GM12874 (cell line): ENCODE results near the gene CD109.

Experiments
- CTCF ChIP-seq: IDR thresholded peaks from 2 replicates; pipeline ENCODE4 v1.5.1; 2011; ENCODE audit warnings: low read depth, mild to moderate bottlenecking, control low read depth, low read length, moderate library complexity; ENCODE audit not compliant: insufficient read depth

The CD109 gene

GRCh38 chr6:73724389-73724788 is 28.4 kb downstream of the CD109 start:
- no peak for TF ChIP-seq CTCF

DNA sequence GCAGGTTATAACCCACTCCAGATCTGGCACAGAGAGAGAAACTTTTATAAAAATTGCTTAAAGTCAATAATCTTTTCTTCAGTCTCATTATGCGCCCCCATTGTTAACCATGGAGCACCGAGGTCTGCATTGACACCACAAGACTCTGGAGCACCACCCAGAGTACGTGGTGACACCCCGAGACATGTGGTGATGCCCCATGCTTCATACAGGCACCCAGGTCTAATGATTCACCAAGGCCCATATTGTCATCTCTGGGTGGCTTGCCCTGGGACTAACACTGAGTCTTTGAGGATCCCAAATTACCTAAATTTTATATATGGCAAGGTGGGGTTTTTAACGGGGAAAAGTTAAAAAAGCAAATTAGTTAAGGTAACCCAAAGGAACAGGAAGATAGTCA is 31.1 kb downstream of the CD109 start:
- no peak for TF ChIP-seq CTCF

DNA sequence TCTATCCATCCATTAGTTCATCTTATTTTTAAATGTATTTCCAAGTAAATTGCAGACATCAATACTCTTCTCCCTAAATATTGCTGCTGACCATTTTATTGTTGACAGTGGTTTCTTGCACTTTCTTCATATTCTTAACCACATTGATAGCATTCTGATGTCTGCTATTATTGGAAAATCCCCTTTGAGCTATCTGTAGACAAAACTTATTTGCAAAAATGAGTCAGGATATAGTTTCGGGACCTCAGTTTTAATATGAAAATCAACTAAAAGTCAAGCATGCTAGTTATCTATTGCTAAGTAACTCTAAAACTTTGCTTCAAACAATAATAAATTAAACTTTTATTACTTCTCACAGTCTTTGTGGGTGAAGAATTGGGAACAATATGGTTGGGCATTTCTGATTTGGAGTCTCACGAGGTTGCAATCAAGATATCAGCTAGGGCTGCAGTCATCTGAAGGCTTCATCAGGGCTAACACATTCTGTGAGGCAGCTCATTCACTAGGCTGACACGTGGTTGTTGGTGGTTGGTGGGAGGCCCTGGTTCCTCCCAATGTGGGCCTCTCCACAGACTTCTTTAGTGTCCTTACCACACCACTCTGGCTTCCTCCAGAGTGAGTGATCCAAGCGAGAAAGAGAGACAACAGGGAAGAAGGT is 32.7 kb downstream of the CD109 start:
- no peak for TF ChIP-seq CTCF

- no peak for TF ChIP-seq CTCF
These were observed 35.3 kb downstream of the CD109 start for GRCh38 chr6:73731285-73731684.

DNA sequence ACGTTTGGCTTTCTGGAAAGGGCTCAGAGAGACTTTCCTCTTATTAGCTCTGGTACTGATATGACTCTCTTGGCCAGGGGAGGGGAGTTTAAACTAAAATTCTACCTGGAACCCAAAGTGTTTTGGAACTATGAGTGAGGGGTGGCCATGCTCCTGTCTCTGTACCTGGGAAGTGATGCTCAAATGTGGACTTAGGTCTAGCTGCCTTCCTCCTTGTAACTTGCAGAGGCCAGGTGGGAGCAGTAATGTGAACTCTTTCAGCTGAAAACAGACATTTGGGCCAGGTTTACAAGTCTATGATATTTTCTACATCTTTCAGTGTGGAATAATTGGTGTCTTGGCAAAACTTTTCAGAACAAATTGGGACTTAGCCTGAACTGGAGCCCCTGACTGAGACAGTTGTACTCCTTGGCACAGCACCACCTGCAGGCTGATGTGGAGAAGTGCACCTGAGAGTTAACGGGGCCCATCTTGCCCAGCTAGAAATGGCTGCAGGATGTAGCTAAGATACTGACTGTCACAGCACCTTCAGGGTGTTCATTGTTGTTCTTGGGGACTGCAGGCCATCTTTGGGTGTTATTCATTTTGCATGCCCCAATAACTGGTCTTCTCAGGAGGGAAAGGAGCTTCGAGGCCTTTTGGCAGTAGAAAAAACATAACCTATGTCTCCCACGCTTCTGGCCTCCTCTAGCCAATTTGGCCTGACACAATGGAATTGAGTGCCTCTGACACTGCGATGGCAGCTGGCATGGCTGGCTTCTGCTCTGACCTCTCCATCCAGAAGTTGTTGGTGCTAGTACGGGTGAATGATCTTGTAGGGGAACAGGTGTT is 37.1 kb downstream of the CD109 start:
- peak; percentile 90 for TF ChIP-seq CTCF

GRCh38 chr6:73733791-73734190 is 37.8 kb downstream of the CD109 start:
- TF ChIP-seq CTCF: no peak

- no peak for TF ChIP-seq CTCF
These were observed 38.9 kb downstream of the CD109 start for GRCh38 chr6:73734832-73735453.
